Liver (tissue), 3 donors: ENCODE measurements around the gene KIF11.

Experiments
- EGR1 ChIP-seq, 2 donors: IDR thresholded peaks; 2 replicates each; pipeline ENCODE4 v1.6.1; 2016 to 2018; ENCODE audit warnings: antibody characterized with exemption in 2 of 2, low read depth in 2 of 2
- JUND ChIP-seq, 2 donors: IDR thresholded peaks; 2 replicates each; pipeline ENCODE4 v1.6.1; 2016; ENCODE audit warnings: antibody characterized with exemption in 2 of 2
- TF ChIP-seq, protein P1 (sequence below): fragments of 150-350 bp; IDR thresholded peaks from 2 replicates; pipeline ENCODE4 v1.5.1; 2017; ENCODE audit warnings: improper control_type of control experiment, low read depth, low read length; ENCODE audit not compliant: missing input control
- TF ChIP-seq, protein P2 (sequence below): IDR thresholded peaks from 2 replicates; pipeline ENCODE4 v1.6.1; 2016; ENCODE audit warnings: antibody characterized with exemption
- donor health status: healthy.
- donor health status: healthy.

DNA sequence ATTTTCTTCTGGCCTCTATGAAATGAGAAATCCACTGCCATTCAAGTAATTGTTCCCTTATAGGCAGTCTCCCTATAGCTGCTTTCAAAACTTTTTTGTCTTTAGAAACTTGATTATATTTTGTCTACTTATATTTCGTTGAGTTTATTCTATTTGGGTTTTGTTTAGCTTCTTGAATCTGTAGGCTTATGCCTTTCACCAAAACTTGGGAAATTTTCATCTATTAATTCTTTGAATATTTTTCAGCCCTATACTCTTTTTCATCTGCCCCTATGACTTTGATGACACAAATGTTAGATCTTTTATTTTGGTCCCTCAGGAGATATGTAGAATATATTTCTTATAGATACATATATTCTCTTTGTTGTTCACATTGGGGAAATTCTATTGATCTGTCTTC is 48.6 kb downstream of the KIF11 start:
- TF ChIP-seq, protein P1, sequence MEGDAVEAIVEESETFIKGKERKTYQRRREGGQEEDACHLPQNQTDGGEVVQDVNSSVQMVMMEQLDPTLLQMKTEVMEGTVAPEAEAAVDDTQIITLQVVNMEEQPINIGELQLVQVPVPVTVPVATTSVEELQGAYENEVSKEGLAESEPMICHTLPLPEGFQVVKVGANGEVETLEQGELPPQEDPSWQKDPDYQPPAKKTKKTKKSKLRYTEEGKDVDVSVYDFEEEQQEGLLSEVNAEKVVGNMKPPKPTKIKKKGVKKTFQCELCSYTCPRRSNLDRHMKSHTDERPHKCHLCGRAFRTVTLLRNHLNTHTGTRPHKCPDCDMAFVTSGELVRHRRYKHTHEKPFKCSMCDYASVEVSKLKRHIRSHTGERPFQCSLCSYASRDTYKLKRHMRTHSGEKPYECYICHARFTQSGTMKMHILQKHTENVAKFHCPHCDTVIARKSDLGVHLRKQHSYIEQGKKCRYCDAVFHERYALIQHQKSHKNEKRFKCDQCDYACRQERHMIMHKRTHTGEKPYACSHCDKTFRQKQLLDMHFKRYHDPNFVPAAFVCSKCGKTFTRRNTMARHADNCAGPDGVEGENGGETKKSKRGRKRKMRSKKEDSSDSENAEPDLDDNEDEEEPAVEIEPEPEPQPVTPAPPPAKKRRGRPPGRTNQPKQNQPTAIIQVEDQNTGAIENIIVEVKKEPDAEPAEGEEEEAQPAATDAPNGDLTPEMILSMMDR = no peak
- TF ChIP-seq JUND (IDR thresholded peaks at IDR 0.05) (no peak), EGR1 (IDR thresholded peaks at IDR 0.05; ENCODE audit: low read depth in 2 of 2) (no peak)
- TF ChIP-seq, protein P2, sequence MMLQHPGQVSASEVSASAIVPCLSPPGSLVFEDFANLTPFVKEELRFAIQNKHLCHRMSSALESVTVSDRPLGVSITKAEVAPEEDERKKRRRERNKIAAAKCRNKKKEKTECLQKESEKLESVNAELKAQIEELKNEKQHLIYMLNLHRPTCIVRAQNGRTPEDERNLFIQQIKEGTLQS = no peak
